ENCODE data around the gene BACE1-AS. TPM values are rescaled to one million over a fixed set of nuclear protein-coding genes. Genes with fewer than 3 reads are reported as not detected.
"Not testable (repeated sequence)": the region's sequence is repeated elsewhere in the genome, so short reads cannot be mapped to it uniquely, and the experiment has no call there.

BACE1-AS gene
- total RNA-seq (2014; rRNA removed; shearing (Covaris generic)): 1.4 and 2.9 TPM in 2 replicates

DNA sequence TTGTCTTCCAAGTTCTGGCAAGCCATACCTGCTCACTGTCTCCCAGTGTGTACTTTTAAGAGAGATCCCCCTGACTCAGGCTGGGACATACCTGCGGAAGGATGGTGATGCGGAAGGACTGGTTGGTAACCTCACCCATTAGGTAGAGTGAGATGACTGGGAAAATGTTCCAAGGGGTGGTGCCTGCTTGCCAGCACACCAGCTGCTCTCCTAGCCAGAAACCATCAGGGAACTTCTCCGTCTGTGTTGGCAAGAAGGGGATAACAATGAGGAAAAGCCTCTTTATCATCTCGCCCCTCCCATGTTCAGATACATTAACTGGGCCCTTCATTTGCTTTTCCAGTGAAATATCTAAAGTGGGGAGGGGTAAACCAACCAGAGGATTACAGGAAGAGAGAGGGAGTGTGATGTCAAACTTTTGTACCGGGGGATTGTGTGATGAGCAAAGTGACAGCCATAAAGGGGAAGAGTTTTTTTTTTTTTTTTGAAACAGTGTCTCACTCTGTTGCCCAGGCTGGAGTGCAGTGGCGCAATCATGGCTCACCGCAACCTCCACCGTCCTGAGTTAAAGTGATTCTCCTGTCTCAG lies at the start of gene BACE1-AS:
Gene BACE1-AS, plus strand, starts transcription at position 538 of the 588 bp plus-strand sequence.
- no peak for DNase-seq (ENCODE audit: low read depth)

DNA sequence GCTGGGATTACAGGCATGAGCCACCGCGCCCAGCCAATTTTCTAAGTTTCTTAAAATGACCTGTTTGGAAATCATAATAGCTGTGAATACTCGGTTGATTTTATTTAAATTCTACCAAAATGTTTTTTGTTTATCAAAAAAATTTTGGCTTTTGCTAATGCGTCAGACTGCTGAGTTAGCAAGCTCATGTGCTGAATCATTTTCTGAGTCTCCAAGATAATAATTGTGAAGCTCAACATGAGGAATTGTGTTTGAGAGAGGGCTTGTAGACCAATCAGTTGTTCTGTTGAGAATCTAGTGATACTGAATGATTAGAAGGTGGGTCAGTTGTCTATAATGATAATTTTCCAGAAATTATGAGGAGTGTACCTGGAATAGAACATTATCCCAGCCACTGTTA lies 42.8 kb upstream of the BACE1-AS start:
- no peak for DNase-seq (ENCODE audit: low read depth)

DNA sequence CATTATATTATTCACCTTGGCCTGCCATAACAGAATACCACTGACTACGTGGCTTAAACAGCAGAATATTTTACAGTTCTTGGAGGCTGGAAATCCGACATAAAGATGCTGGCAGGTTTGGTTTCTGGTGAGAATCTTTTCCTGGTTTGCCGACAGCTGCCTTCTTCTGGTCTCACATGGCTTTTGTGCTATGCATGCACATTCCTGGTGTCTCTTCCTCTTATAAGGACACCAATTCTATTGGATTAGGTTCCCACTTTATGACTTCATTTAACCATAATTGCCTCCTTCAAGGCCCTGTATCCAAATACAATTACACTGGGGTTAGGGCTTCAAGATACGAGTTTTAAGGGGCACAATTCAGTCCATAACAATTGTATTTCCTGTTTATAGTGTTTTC lies 41.6 kb upstream of the BACE1-AS start:
- no peak for DNase-seq (ENCODE audit: low read depth)

DNA sequence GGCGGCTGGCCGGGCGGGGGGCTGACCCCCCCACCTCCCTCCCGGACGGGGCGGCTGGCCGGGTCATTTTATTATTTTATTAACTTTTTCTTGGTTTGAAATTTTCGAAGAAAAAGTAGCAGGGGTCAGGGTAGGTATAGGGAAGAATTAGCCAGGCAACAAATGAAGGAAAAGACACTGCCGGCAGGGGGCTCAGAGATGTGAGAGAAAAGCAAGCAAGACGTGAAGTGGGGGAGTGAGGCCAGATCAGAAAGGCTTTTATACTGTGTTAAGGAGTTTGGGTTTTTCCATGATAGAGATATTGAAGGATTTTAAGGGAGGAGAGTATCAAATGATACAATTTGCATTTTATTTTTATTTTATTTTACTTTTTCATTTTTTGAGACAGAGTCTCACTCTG lies 39.6 kb upstream of the BACE1-AS start:
- no peak for DNase-seq (ENCODE audit: low read depth)

DNA sequence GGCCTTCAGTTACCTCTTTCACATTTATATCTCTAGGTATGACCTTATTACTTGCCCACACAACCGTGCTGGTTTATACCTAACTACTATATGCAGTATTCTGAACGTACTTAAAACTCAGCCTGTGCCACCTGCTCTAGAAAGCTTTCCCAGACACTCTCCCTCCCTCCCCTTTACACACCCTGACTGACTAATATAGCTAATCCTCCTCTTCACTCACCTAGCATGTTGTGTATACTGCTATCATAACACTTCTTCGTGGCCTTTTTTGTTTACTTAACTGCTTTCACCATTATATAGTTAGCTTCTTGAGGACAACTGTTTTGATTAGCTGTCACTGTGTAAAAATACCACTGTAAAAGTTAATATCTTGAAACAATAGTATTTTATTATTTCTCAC lies 35.2 kb upstream of the BACE1-AS start:
- DNase-seq (ENCODE audit: low read depth): no peak

DNA sequence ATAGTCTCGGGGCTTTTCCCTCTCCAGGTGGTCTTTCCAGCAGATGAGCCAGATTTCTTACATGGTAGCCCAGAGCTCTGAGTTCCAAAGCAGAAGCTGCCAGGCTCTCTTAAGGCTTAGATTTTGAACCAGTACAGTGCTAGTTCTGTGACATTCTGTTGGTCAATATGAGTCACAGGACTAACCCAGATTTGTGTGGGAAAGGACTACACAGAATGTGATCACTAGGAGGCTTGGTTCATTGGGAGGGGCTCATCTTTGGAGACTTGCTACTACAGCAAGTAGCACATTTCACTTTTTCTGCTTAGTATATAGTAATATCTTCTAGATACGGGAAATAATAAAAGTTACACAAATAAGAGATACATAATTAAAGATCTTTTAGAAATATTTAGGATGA lies 34.6 kb upstream of the BACE1-AS start:
- DNase-seq (ENCODE audit: low read depth): peak; percentile 25

DNA sequence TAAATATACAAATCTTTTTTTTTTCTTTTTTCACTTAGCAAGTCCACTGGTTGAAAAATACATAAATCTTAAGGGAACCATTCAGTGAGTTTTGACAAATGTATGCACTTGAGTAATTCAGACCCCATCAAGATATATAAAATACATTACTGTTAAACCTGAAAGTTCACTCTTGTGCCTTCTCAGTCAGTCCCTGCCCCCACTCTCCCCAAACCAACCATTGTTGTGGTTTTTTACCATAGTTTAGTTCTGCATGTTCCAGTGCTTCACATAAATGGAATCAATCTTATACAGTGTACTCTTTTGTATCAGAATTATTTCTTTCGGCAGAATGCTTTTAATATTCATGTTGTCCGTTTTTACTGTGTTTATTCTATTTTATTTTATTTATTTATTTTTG lies 32.6 kb upstream of the BACE1-AS start:
- no peak for DNase-seq (ENCODE audit: low read depth)

DNA sequence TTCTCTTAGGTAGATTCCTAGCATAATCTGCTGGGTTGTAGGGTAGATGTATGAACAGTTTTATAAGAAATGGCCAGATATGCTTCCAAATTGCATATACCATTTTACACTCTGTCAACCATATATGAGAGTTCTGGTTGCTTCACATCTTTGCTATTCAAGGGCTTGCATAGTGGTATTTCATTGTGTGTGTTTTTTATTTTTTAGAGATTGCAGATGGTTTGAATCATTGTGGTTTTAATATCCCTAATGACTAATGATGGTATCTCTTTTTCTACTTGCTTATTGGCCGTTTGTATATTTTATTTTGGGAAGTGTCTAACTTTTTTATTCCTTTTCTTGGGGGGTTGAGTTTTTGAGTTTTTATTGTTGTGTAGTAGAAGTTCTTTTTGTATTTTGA lies 31.7 kb upstream of the BACE1-AS start:
- DNase-seq (ENCODE audit: low read depth): no peak

DNA sequence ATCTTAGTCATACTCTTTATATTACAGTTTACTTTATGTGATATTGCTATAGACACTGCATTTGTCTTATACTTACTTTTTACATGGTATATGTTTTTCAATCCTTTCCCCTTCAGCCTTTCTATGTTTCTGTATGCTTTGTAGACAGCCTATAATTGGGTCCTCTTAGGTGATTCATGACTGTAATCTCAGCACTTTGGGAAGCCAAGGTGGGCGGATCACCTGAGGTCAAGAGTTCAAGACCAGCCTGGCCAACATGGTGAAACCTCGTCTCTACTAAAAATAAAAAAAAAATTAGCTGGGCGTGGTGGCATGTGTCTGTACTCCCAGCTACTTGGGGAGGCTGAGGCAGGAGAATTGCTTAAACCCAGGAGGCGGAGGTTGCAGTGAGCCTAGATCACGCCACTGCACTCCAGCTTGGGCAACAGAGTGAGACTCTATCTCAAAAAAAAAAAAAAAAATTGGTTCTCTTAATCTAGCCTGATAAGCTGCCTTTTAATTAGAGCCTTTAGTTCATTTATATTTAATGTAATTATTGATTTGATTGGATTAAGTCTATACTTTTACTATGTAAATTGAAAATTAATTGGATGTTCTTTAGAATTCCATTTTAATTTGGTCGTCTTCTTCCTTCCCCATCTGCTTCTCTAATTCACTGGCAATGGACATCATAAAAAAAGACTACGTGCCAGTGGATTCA lies 26.4 kb upstream of the BACE1-AS start:
- DNase-seq (ENCODE audit: low read depth): not testable (repeated sequence)

DNA sequence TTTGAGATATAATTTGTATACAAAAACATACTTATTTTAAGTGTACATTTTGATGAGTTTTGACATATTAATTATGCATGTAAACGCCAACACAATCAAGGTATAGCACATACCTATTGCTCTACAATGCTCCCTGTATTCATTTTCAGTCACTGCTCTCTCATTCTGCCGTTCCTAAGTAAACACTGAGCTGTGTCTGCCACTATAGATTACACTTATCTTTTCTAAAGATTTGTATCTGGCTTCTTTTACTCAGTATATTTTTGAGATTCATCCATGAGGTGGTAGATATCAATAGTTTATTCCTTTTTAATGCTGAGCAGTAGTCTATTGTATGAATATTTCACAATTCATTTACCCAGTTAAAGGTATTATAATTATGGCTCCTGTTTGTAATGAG lies 25.4 kb upstream of the BACE1-AS start:
- DNase-seq (ENCODE audit: low read depth): no peak

DNA sequence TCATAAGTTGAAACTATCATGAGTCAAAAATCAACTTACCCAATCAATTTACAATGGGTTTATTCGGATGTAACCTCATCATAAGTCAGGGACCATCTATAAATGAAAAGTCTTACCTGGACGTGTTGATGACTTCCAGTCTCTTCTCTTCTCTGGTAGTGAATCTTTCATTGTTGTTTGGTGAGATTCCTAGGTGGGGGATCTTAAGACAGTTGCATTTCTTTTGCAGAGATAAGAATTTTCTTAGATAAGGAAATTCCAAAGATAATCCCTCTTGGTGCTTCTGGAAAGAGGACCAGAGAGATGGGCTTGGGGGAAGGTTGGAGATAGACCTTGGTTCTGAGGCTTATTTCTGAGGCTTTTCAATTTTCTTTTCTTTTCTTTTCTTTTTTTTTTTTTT lies 21.3 kb upstream of the BACE1-AS start:
- no peak for DNase-seq (ENCODE audit: low read depth)

DNA sequence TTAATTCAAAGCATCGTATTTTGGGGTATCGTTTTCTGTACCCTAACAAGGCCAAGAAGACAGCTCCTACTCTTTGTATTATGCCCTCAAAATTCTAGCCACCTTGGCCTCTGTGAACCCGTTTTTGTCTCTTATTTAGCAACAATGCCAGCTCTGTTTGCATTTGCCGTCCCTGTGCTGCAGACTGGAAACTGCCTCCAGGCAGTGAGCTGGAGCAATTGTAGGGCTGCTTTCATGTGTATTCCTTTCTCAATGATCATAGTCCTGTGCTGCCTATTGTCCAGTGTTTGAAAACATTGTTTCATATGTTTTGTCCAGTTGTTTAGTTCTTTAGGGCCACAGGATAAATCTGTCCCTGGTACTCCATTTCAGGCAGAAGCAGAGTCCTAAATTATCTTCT lies 19.9 kb upstream of the BACE1-AS start:
- no peak for DNase-seq (ENCODE audit: low read depth)

DNA sequence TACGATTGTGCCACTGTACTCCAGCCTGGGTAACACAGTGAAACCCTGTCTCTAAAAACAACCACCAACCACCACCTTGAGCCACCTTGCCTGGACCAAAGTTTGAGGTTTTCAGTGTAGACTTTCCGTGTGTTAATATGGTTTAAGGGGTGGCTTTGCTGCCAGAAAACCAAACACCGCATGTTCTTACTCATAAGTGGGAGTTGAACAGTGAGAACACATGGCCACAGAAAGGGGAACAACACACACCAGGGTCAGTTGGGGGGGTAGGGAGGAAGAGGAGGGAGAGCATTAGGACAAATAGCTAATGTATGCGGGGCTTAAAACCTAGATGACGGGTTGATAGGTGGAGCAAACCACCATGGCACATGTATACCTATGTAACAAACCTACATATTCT lies 19.0 kb upstream of the BACE1-AS start:
- DNase-seq (ENCODE audit: low read depth): not testable (repeated sequence)

DNA sequence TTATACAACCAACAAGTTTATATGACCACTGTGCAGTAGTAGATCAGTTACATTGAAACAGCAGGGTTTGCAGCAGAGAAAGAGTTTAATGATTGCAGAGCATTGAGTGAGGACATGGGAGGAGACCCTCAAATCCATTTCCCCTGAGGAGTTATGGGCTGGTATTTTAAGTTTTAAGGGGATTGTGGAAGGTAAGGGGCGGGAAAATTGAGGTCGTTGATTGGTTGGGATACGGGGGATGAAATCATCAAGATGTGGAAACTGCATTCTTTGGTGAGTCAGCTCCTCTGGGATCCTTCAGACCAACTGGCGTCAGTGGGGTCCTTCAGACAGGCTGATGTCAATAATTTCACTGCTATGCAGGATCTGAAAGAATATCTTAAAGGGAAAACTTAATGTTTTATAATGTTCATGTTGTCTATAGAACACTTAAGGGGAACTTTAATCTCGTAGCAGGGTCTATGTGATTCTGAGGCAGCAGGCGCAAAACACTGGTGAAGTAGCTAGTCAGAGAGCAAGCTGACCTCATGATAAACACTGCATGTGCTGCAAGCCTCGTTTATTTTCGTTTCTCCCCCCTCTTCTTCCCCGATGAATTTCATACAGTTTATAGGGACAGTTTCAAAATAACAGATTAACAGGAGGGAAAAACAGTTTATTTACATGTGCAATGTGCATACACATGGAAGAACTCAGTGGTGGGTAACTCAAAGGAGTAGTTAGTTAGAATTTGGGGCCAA lies 17.4 kb upstream of the BACE1-AS start:
- DNase-seq (ENCODE audit: low read depth): peak; percentile 84

DNA sequence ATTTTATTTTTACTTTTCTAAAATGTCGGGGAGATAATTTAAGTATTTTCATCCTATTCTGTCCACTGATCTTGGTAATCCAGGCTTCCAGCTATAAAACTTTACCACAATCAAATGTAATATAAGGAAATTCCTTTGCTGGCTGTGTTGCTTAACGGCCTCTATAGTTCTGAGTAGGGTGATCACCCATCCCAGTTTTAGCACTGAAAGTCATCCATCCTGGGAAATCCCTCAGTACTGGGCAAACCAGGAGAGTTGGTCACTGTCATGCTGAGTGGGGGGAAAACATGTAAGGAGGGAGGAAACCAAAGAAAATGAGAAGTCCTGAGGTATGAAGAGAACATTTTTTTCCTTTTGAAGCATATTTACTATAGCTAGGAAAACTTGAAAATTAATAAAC lies 12.8 kb upstream of the BACE1-AS start:
- DNase-seq (ENCODE audit: low read depth): no peak

DNA sequence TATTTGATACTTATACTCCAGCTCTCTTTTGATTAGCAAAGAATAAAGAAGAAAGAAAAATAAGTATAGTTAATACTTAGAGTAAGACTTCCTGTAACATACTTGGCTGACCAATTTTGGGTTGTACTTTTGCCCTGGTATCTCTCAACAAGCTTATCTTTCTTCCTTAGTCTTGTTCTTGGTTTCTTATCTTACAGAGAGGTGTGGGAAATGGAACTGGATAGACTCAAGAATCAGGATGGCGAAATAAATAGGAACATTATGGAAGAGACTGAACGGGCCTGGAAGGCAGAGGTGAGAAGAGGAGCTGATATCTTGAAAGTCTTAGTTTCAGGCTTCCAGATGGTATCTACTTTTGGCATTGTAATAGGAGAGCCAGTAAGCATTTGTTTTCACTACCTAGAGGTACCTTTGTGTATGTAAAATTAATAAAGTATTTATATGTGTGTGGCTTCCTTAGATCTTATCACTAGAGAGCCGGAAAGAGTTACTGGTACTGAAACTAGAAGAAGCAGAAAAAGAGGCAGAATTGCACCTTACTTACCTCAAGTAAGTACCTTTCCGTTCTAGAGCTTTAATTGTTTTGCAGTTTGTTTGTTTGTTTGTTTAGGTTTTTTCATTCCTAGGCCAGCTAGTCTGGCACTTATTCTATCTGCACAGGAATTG lies 11.3 kb upstream of the BACE1-AS start:
- no peak for DNase-seq (ENCODE audit: low read depth)

DNA sequence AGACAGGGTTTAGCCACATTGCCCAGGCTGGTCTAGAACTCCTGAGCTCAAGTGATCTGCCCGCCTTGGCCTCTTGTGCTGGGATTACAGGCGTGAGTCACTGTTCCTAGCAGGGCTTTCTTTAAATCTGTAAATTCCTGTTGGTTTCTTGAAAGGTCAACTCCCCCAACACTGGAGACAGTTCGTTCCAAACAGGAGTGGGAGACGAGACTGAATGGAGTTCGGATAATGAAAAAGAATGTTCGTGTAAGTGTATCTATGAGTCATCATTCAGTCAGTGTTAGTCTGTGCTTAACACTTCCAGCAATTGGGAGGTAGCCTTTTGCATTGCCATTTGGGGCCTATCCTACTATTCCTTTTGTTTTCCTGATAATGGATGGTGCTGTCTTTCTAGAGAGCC lies 10.0 kb upstream of the BACE1-AS start:
- peak; percentile 89 for DNase-seq (ENCODE audit: low read depth)

DNA sequence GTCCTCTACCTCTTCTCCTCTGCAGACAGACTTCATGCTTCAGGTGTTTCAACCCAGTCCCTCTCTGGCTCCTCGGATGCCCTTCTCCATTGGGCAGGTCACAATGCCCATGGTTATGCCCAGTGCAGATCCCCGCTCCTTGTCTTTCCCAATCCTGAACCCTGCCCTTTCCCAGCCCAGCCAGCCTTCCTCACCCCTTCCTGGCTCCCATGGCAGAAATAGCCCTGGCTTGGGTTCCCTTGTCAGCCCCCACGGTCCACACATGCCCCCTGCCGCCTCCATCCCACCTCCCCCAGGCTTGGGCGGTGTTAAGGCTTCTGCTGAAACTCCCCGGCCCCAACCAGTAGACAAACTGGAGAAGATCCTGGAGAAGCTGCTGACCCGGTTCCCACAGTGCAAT lies 9.3 kb upstream of the BACE1-AS start:
- no peak for DNase-seq (ENCODE audit: low read depth)

DNA sequence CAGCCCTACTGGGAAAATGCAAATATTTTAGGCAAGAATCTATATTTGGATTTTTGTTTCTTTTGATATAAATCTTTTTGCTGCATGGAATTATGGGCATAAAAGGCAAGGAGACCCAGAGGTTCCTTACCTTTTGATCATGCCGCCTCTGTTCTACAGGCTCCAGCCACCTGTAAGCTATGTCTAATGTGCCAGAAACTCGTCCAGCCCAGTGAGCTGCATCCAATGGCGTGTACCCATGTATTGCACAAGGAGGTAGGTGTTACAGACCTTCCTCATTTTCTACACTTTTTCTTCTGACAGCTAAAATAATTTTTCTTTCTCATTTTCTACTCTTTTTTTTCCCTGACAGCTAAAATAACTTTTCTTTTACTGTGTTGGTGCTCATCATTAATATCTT lies 8.2 kb upstream of the BACE1-AS start:
- no peak for DNase-seq (ENCODE audit: low read depth)

DNA sequence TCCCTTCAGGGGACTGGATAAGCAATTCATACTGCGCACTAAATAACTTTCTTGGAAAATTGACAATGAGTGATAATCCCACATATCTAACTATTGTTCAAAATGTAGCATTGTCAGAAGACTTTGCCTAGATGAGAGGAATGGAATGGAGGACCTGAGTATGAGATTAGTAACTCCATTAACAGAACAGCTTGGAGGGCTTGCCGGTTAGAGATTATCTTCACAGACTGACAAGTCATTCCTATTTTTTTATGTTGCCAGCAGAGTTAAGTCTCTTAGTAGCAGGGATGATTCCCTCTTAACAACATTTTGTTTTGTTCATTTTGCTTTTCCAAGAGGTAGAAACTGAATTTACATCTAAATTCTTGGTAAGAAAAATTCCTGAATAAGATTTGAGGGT lies 7.1 kb upstream of the BACE1-AS start:
- no peak for DNase-seq (ENCODE audit: low read depth)

DNA sequence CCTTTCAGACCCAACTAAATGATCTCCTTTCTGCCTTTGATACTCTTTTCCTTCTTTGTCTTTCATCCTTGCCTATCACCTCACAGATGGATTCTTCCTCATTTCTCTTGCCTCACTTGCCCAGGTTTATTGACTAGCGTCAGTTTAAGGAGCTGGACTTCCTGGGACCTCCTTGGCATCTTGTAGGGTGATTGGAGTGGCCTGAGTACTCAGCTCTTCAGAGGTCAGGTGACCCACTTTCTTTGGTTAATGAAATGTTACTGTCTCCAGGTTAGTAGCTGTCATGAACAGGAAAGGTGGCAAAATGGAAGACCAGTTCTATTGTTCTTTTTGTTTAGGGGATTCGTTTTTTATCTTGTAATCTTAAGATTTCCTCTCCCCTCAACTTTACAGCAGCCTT lies 4.6 kb upstream of the BACE1-AS start:
- DNase-seq (ENCODE audit: low read depth): no peak

DNA sequence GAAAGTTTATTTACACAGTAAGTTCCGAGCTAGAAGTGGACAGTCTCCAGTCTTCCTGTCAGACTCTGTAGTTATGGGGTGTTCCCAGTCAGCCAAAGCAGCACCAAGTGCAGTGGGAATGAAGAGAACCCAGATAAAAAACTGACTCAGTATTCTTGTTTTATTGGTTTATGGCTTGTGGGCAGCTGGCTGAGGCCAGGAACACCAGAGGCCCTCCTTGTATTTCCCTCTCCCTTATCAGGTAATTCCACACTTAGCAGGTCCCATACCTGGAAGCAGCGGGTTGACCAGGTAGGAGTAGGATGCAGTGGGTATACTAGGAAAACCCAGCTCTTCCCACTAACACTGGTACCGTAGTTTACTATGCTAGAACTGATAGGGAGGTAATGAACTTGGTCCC lies 3.5 kb upstream of the BACE1-AS start:
- DNase-seq (ENCODE audit: low read depth): no peak

DNA sequence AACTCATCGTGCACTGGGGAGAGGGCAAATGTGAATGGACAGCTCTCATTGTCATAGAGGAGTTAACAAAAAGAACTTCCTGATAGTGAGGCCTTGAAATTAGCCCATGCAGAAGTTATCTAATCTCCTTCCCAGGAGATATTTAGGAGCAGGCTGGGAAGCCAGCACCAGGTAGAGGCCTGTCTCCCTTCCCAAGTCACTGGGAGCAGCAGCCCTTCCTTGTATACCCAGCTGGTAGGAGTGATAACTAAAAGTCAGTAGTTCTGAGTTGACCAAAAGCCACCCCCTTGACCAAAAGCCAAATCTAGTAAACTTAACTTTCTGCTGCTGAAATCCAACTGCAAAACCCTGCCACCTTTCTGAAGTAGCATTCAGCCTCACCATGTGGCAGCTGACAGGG lies 1.4 kb upstream of the BACE1-AS start:
- DNase-seq (ENCODE audit: low read depth): no peak
